GM19043 (cell line): Measurements from ENCODE around the gene GRIK1.

Experiments
- ATAC-seq: cut with Tn5 transposase; IDR thresholded peaks from one replicate; pipeline ENCODE4 v1.9.1; 2021; ENCODE audit warnings: low read depth; ENCODE audit not compliant: unreplicated experiment

GRIK1 gene

DNA sequence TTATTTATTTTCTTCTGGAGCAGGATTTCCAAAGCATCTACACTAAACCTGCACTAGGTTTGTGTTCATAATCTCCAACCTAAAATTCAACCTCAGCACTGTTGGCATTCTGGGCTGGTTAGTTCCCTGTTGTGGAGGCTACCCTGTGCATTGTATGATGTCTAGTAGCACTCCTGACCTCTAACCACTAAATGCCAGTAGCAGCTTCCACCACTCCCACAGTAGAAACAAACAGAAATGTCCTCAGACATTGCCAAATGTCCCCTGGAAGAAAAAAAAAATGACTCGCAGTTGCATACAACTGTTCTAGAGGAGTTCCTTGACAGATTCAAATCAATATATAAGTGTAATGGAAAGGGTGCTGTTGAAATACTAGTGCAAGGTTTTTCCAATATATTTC lies 18.9 kb downstream of the GRIK1 start:
- no peak for ATAC-seq

DNA sequence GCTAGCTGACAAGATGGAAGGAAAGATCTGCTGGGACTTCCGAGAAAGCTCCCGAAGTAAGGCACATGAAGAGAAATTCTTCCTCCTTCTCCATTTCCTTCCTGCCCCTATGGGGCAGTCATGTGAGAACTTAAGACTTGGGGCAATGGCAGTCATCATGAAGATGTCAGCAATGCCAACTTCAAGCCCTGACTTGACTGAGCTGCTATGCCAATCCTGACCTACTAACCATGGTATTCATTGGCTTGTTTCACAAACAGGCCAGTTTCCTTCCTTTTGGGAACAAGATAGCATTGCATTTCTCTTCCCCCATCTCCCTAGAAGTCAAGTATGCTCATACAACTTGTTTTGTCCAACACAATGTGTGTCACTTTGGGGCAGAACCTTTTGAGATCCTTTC lies 25.5 kb downstream of the GRIK1 start:
- no peak for ATAC-seq

DNA sequence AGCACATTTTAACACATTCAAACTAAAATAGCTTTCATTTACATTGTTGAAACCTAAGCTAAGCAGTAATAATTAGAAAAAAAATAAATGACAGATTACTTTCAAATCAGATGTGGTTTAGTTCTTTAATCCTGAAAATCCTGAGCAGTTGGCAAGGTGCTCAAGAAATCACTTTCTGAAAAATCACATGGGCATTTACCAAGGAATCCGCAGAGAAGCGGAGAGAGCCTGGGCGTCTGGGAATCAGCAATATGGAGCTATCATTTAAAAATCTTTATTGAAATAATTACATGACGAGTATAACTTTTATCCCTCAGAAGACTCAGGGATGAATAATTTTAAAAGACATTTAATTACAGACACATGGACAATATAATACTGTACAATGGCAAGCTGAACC lies 30.2 kb downstream of the GRIK1 start:
- ATAC-seq: no peak

DNA sequence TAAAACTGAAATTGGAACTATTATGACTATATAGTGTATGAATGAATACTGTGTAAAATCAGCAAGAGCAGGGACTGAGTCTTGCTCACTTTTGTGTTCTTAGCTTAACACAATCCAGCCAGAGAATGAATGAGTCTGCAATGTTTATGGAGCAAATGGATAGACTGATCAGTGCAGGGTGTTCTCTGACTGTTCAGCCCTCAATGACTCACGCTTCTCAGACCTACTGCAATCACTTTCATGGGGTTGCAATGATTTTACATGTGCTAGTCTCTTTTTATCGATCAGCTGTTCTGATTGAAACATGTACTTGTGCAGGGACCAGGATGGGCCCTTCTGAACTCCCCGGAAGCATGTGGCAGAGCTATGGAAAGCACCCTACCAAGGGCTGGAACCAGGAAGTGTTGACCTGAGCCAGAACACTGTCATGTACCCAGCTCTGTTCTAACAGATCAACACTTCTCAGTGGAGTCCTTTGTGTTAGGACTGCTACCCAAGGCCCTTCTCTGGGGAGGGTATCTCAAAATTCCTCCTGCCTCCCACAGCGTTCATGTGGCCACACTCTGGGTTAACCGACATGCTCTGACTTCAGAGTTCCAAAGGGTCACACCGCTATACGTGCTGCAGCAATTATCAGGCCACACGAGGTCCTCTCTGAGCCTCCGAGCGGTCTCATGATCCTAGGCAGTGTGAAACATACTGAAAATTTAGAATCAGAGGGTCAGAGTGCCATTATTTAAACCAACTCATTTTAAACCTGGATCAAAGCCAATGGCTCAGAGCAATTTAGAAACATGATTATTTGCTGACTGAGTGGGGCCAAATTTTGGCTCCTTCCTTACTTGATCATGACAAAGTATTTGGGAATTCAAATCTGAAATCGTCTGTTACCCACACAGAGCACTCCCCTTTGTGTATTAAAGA lies 35.2 kb downstream of the GRIK1 start:
- no peak for ATAC-seq

DNA sequence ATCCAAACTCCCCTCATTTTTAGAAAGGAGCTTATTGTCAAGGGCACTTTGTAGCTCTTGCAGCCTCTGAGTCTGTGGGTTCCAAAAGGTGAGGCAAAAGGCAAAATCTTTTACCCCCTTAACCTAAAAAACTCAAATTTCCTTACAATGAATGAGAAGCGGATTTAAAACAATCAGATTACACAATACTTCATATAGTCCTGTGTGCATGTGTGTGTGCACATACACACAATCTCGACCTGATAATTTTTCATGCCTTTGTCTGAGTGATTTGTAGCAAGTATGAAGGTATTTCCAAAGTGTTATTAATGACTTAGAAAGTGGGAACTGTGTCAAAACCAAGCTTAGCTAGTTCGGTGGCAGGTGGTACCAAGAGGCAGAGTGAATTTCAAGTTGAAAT lies 42.9 kb downstream of the GRIK1 start:
- ATAC-seq: no peak

DNA sequence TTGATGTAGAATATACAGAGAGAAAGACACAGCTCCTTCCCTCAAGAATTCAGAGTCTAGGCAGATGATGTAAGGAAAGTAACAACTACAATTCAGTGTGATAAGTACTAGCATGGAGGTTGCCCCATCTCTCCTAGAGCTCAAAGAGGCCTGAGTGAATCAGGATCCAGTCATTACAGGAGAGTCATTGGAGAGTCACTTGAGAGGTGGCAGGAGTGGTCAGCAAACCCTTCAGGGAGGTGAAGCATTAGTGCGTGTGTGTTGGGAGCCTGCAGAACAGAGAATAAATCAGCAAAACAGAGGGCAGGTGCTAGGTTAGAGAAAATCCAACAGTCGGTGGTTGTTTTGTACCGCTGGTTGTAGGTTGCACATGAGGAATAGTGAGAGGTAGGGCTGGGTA lies 46.1 kb downstream of the GRIK1 start:
- no peak for ATAC-seq

DNA sequence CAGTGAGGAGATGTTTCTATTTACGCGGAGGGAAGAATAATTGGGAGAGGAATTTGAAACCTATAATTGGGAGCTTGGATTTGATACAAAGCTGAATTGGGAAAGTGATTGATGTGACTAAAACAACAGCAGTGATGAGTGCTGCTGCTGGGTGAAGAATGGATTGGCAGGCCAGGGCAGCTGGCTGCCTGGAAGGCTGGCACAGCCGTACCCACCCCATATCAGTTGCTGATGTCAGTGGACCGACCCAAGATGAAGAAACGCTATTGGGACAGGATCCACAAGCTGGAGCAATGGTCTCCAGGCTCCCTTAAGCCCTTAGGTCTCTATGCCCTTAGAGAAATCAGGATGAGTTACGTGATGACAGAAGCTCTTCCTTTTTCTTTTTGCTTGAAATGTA lies 47.4 kb downstream of the GRIK1 start:
- no peak for ATAC-seq

DNA sequence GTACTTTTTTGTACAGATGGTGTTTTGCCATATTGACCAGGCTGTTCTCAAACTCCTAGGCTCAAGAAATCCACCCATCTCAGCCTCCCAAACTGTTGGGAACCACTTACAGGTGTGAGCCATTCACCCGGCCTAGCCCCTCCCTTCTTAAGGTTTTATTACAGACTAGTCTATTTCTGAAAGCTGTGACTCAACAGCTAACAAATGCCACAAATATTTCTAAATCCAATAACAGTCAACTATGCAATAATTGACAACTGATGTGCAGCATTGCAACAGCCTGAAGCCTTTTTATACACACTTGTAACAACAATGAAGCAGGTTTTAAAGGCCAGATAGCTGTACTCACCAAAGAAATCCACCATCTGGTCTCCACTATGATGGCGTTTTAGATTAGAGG lies 51.4 kb downstream of the GRIK1 start:
- no peak for ATAC-seq

DNA sequence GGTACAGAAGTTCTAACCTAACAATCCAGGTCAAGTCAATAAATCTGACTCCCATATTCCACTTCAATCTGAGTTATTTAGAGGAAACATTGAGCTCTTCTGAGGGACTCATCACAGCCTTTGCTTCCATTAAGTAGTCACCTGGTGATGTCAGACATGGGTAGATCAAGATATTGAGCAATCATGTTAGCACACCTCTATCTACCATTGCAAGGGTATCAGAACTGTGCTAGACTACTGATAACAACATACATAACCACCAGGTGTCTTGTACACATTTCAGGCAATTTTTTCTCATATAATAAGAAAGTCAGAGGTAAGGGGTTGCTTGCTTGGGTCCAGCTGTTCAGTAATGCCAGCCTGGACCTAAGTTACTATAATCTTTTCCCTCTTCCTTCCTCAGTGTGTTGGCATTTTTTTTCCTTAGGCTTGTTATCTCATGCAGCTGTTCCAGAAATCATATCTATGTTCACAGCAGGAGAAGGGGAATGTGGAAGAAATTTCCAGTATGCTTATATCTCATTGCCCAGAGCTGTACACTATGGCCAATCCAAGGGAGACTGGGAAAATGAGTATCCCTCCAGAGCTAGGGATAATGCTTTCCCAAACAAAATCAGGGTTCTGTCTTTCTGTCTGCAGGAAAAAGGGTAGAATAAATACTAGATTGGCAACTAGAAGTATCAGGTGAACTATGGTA lies 52.3 kb downstream of the GRIK1 start:
- ATAC-seq: no peak

DNA sequence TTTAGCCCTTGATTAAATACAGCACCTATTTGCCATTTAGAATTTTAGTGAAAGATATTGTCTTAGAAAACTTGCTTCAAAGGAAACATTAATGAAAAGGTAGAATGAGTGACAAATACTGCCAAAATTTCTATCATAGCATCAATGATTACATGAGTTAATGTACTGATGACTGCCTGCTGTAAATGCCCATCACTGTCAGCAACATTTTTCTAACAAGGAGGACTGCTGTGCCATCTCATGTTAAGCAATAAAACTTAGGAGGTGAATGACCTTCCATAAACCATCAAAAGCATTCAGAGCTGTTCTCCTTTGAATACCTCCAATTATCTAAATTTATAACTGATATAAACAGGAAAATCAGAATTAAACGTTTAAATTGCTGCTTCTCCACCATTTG lies 54.3 kb downstream of the GRIK1 start:
- ATAC-seq: no peak

DNA sequence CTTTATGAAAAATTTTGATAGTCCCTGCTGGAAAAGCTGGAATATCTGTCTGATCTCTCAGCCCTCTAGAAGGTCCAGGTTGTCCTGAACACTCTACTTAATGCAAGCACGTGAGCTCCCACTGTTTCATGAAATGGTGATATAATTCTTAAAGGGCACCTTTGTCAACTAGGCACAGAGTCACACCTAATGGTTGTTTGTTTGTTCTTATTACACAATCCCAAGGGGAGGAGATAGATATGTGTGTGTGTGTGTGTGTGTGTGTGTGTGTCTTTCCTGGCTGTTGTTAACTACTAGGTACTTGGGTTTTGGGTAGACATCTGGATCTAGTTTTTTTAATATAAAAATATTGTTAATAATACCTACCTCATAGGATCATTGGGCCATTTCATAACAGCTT lies 63.9 kb downstream of the GRIK1 start:
- no peak for ATAC-seq

DNA sequence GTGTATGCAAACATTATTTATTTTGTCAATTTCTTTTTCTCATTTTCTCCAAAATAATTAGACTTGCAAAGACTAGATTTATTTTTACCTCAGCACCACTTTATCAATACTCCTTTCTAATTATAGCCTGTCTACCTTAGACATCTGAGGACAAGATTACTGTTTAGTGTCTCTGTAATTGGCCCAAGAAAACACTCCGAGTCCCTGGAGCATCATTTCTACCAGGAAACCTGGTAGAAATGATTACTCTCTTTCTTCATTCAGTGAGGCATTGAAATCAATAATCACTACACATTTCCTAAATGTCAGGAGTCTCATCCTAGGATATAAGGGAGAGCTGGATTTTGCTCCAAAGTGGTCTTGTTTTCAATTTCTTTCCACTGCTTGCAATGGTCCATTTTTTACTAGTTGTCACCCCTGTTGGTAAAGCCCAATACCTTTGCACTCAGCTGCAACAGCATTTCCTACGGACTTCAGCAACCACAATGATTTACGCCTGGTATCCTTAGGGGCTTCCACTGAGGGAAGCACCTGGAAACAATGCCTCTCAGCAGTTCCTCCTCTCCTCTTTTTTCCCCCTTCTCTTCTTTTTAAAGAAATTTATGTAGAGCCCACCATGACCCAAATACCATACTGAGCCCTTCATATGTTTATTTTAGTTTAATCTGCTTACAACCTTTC lies 64.6 kb downstream of the GRIK1 start:
- no peak for ATAC-seq

DNA sequence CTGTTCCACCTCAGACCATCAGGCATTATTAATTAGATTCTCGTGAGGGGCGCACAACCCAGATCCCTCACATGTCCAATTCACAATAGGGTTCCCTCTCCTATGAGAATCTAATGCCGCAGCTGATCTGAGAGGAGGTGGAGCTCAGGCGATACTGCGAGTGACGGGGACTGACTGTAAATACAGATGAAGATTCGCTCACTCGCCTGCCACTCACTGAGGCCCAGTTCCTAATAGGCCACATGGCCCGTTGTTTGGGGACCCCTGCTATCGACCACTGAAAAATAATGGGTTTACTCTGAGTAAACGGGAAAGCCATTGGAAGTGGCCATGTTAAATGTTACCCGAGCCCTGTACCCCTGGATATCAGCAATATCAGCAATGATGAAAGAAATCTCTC lies 65.9 kb downstream of the GRIK1 start:
- no peak for ATAC-seq

DNA sequence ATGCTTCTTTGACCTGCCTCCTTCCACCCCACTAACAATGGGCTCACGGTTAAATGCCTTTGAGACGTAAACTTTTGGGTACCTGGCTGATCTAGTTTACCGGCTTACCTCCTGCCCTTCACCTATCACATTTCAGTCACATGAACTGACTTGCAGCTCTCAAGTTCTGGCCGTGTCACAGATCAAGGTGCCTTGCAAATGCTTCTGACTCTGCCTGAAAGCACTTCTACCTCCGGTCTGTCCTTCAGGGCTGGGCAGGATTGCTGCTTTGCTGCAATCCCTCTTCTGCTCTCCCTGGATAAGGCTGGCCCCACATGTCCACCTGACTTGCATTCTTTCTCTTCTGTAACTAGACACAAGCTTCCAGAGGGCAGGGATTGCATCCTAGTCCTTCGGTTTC lies 69.0 kb downstream of the GRIK1 start:
- no peak for ATAC-seq

DNA sequence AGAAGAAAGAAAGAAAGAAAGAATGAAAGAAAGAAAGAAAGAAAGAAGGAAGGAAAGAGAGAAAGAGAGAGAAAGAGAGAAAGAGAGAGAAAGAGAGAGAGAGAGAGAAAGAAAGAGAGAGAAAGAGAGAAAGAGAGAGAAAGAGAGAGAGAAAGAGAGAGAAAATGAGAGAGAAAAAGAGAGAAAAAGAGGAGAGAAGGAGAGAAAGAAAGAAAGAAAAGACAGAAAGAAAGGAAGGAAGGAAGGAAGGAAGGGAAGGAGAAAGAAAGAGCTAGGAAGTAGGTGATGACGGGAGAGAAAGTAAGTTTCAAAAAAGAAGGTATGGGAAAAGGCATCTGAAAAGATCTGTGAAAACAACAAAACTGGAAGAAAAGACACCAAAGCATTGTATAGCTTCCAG lies 72.0 kb downstream of the GRIK1 start:
- no peak for ATAC-seq

DNA sequence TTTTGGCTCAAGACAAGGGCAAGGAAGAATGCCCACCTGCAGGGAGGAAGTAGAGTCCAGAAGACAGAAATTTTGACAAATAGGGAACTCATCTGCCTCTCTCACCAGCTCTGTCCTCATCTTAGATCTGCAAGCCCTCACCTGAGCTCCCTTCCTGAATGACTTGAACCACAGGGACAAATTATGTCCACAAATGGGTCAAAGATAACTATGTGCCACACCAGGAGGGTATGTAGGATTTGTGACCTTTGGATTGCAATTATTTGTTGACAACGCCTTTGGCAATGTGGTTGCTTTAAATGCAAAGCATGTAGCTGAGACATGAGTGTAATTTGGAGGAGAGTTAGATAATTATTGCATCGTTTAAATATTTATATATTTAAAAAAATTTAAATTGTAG lies 79.5 kb downstream of the GRIK1 start:
- no peak for ATAC-seq

DNA sequence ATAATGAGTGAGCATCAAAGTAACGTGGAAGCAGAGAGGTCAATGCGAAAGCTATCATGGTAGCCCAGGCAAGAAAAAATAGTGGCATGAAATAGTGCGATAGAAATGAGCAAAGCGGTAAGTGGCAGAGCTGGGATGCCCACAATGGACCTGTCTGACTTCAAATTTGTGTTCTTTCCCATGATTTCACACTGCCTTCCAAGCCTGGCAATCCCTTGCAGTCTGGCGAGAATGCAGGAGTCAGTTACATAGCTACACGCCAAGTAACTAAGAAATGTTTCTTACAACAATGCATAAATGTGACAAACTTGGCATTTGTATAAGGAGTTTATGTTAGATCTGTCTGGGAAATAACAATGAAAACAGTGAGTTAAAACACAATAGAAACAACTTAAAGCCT lies 82.6 kb downstream of the GRIK1 start:
- no peak for ATAC-seq

DNA sequence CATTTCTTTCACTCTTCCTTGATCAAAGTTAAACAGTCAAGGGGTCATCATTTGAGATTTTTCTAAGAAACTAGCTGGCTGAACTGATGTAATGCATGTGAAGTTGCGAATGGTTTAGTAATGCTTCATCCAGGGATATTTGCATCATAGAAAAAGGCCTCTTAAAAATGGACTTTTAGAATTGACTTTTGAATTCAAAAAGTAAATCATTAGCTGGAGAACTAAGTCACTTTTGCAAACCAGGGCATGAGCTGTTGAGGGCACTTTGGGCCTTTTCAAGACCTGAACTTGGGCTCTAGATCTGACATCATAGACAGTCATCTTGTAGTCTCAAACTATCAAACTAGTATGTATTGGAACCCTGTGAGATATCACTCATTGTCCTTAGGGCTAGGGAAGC lies 85.0 kb downstream of the GRIK1 start:
- no peak for ATAC-seq

DNA sequence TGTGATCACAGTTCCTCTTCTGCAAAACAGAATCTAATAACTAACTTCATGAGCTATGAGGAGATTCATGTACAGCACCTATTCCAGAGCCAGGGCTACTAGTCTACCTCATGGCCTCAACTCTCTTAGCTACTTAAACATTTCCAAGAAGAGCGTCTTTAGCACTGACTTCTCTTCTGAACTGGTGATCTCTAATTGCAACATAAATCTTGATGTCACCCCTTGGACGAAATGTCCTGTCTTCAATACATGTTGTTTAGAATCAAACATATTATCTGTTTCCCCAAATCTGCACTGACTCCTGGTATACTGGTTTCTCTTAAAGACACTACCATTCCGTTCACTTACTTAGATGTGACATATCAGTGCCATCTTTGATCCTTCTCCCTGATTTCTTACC lies 88.2 kb downstream of the GRIK1 start:
- no peak for ATAC-seq

DNA sequence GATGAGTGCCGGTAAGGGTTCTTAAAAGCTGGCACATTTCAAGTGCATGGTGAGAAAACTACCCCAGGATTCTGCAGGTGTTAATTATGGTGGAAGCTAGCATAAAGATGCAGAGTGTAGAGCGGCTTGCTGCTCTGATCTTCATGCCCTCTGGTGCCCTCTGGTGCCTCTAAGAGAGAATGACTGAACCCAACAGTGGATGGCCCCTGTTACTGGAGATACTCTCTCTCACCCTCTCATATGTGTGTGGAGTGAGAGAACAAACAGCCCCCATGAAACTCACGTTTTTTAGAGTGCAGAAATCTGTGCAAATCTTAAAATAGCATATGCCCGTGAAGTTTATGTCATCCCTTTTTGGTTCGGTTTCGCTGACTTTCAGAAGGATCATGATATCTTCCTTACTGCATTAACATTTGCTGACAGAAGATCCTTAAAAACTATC lies 90.0 kb downstream of the GRIK1 start:
- ATAC-seq: peak; percentile 97

DNA sequence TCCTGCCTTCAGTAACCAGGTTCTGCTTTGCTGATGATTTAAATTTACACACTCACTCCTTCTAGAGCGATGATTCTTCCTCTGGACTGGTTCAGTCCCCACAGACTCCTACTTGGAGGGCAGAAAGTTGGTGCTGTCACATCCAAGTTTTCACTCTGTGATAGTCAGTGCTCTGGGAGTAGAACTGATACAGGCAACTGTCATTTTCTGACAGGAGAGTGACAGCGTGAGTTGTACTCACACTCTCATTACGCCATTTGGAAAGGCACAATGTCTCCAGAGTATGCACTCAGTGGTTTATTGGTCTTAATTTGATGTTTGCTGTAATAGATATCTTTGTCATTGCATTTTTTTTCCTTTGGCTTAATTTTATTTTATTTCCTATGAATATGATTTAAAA lies 96.0 kb downstream of the GRIK1 start:
- ATAC-seq: no peak
